Germinal center (tissue), 1 donor: Measurements from ENCODE around the gene PDLIM7.
A peak's percentile ranks its signal among the peaks of the same experiment; 100 is the strongest.
"Not testable (repeated sequence)": the region's sequence is repeated elsewhere in the genome, so short reads cannot be mapped to it uniquely, and the experiment has no call there.

Experiments used
- DNase-seq: peaks from one replicate; pipeline ENCODE4 v3.0.0; 2012; ENCODE audit warnings: mixed read lengths, low spot score

PDLIM7 gene

DNA sequence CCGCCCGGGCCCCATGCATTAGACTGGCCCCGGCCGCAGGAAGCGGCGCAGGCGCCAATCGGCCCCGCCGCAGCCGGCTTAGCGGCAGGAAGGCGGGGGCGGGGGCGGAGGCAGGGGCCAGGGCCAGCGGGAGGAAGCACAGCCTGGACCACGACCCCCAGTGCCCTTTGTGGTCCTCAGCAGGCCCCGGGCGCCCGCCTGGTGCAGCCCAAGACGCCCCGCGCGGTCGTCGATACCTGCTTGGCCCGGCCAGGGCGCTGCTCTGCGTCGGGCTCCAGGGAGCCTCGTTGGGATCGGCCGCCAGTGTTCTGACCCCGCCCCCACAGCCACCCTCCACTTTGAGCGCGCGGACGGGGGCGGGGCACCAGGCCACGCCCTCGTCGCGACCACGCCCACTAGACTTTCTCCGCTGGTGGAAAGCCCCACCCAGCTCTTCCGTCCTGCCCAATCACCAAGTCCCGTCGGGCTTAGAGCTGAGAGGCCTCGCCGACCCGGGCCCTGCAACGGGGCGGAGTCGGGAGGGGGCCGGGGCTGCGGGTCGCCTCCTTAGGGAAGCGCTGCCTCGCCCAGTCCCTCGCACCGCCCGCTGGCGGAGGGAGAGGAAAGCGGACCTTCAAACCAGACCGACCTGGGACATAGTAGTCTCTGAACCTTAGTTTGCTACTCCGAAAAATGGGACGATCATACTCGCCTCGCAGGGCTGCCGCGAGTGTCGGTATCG lies at the start of gene PDLIM7:
Gene PDLIM7, minus strand, starts transcription at position 313 of the 721 bp plus-strand sequence. CDS start 1,092 bp downstream, outside the sequence.
- peak; percentile 95 for DNase-seq

DNA sequence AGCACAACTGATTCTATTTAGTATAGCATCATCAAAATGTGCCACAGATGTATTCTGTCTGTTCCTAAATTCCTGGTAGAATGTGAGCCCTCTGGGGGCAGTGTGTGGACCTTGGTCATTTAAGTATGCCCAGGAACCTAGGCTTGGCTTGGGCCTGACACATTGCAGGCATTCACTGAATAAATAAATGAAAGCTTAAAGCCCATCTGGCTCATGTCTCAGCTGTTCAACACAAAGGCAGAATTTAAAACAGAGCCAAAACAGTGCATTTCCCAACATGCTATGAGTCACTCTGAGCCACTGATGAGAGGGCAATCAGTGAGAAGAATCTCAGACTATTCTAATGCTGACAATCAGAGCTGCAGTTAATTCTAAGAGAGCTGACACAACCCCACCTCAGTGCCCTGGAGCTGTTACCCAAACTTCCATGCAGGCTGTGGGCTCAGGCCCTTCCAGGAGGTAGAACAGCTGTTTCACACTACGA lies 48.9 kb upstream of the PDLIM7 start:
- no peak for DNase-seq

- DNase-seq: no peak
These were observed 48.3 kb upstream of the PDLIM7 start for GRCh38 chr5:177545487-177546257.

GRCh38 chr5:177542816-177543465 lies 45.5 kb upstream of the PDLIM7 start:
- no peak for DNase-seq

DNA sequence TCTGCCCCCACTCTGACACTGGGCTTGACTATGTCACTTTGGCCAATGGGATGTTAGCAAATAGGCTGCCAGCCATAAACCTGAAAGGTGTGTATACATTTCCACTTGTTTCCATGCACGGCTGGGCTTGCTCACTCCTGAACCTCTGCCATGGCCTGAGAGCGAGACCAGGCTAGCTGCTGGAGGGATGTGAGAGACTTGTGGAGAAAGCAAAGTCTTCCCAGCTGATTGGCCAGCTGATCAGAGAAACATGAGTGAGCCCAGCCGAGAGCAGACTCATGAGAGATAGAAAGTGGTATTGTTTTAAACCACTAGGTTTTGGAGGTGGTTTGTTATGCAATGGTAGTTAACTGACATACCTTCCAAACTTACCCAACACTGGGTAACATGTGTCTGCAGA lies 43.0 kb upstream of the PDLIM7 start:
- no peak for DNase-seq

- DNase-seq: no peak
These were observed 42.0 kb upstream of the PDLIM7 start for GRCh38 chr5:177539411-177539810.

GRCh38 chr5:177538876-177539275 lies 41.5 kb upstream of the PDLIM7 start:
- no peak for DNase-seq

DNA sequence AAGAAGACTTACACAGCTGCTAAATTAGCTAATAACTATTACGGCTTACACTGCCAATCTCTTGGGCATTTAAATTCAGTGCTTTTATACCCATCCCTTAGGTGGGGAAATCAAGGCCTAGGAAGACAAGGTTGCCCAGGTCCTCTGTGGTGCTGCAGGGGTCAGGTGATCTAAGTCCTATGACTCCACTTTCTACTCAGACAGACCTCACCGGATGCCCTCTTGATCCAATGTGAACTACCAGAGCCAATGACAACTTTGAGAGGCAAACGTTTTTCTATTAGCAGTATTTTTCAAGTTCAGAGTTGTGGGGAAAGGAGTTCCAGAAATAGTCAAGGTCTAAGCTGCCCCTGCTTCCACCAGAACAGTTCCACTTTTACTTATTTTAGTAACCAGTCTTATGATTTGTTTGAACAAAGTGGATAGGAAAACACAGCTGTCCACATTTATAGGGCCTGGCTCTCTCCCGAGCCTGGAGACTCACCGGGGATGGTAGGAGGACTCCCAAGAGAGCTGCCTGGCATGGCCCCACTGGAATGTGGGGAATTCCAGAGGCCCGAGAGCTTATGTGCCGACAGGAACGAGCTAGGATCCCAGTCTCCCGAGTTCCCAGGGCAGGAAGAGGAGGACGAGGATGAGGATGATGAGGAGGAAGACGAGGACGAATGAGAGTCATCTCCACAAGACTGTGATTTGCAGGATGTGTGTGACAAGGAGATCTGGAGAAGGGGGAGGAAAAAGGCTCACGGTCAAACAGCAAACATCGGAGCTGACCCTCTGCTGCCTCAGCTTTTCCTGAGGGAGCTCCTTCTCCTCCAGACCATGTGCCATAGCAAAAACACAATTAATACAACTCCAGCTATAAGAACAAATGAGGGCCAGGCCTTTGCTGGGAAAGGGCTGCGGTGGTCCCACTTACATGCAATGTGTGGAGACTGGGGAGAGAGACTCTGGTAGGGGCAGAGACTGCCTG lies 40.3 kb upstream of the PDLIM7 start:
- no peak for DNase-seq

DNA sequence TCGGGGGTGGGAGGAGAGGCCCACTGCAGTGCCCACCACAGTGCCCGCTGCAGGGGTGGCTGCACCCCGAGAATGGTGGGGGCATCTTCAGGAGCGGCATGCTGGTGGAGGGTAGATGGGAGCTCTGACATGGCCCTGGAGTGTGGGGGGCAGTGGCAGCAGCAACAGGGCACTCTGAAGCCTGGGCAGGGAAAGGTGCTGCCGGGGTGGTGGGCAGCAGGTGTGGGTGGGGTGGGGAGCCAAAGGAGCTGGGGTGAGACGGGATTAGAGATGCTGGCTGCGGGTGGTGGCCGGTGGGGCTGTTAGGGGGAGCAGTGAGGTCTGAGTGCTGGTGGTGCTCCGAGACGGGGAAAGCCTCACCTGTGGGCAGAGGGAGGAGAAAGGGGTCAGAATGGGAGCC lies 39.0 kb upstream of the PDLIM7 start:
- DNase-seq: no peak

DNA sequence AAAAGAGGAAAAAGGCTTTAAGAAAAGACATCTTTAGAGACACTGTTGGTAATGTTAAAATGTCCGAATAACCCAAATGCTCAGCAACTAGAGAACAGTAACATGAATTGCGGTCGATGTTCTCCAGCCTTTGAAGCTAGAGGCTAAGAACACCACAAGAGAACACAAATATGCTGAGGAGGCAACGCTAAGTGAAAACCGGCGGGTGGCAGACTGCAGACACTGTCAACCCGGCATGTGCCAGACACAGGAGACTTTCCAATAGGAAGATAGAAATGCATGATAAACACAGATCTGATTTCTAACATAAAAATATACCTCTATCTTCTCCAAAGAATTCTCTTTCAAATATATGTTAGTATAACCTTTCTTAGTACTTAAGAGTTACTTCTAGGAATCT lies 37.7 kb upstream of the PDLIM7 start:
- no peak for DNase-seq

DNA sequence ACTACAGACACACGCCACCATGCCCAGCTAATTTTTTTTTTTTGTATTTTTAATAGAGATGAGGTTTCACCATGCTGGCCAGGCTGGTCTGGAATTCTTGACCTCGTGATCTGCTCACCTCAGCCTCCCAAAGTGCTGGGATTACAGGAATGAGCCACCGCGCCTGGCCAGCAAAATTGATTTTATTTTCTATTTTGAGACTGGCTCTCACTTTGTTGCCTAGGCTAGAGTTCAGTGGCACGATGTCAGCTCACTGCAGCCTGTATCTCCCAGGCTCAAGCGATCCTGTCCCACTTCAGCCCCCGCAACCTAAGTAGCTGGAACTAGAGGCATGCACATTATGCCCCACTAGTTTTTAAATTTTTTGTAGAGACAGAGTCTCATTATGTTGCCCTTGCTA lies 37.0 kb upstream of the PDLIM7 start:
- DNase-seq: not testable (repeated sequence)

GRCh38 chr5:177531209-177531940 lies 34.0 kb upstream of the PDLIM7 start:
- no peak for DNase-seq

DNA sequence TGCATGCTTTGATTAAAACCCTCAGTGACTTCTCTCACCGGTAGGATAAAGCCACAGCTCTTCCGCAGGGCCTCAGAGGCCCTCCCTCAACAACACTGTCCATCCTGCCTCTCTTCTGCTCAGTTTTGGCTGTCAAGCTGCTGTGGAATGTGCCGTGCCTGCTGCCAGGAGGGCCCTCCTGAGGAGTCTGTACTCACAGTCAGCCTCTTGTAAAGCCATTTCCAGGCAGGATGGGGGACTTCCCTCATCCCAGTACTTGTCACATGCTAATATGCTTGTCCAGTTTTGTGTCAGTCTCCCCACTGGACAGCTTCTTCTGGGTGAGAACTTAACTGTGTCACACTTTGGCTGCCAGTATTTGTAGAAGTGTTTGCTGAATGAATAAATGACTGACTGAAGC lies 33.2 kb upstream of the PDLIM7 start:
- no peak for DNase-seq

- DNase-seq: no peak
These were observed 32.1 kb upstream of the PDLIM7 start for GRCh38 chr5:177529247-177530203.

GRCh38 chr5:177528631-177529030 lies 31.2 kb upstream of the PDLIM7 start:
- DNase-seq: no peak

GRCh38 chr5:177527595-177527994 lies 30.2 kb upstream of the PDLIM7 start:
- DNase-seq: no peak

DNA sequence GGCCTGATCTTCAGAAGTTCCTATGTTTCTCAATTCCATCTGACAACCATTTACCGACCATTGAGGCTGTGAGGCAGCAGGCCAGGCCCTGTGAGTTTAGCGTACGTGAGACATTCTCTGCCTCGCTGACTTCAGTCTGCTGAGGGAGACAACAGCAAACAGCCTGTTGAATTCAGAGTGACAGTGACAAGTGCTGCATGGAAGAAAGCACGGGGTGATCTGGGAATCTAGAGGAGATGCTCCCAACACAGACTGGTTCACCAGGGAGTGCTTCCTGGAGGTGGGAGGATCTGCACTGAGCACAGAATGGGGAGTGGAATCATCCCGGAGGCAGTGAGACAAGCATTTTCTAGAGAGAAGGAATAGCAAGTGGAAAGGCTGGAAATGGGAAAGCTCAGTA lies 29.4 kb upstream of the PDLIM7 start:
- no peak for DNase-seq

DNA sequence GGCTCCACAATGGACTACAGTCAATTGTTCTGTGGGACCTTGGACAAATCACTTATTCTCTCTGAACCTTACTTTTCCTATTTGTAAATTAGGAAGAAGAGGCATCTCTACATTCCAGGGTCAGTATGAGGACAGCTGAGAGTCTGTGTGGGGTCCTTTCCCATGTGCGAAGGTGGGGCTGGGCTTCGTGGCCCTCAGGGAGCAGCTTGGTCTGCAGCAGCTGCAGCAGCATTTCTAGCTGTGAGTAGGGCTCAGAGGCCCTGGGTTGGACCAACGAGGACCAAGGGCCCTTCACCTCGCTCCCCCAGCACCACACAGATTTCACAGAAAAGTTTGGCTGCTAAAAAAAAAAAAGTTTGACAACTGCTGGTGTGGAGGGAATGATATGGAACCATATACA lies 28.8 kb upstream of the PDLIM7 start:
- DNase-seq: no peak

- DNase-seq: no peak
These were observed 27.7 kb upstream of the PDLIM7 start for GRCh38 chr5:177524941-177525655.
